Activated naive CD4-positive, alpha-beta T cell treated with anti-CD3 and anti-CD28 coated beads, Interleukin-2, amount 50 U/mL, for 24 hours (primary cell): ENCODE measurements around the gene ATP7B.

Experiments used
- H3K27ac Mint-ChIP-seq: one replicate; pipeline ENCODE4 v1.8.0; 2021; ENCODE audit warnings: mild to moderate bottlenecking, mixed read lengths
- H3K27me3 Mint-ChIP-seq: one replicate; pipeline ENCODE4 v1.8.0; 2021; ENCODE audit warnings: mixed read lengths
- H3K36me3 Mint-ChIP-seq: one replicate; pipeline ENCODE4 v1.8.0; 2021; ENCODE audit warnings: mixed read lengths
- H3K4me1 Mint-ChIP-seq: one replicate; pipeline ENCODE4 v1.8.0; 2021; ENCODE audit warnings: mixed read lengths
- H3K4me3 Mint-ChIP-seq: one replicate; pipeline ENCODE4 v1.8.0; 2021; ENCODE audit warnings: mild to moderate bottlenecking, mixed read lengths
- H3K9me3 Mint-ChIP-seq: one replicate; pipeline ENCODE4 v1.8.0; 2021; ENCODE audit warnings: mixed read lengths

ATP7B gene

DNA sequence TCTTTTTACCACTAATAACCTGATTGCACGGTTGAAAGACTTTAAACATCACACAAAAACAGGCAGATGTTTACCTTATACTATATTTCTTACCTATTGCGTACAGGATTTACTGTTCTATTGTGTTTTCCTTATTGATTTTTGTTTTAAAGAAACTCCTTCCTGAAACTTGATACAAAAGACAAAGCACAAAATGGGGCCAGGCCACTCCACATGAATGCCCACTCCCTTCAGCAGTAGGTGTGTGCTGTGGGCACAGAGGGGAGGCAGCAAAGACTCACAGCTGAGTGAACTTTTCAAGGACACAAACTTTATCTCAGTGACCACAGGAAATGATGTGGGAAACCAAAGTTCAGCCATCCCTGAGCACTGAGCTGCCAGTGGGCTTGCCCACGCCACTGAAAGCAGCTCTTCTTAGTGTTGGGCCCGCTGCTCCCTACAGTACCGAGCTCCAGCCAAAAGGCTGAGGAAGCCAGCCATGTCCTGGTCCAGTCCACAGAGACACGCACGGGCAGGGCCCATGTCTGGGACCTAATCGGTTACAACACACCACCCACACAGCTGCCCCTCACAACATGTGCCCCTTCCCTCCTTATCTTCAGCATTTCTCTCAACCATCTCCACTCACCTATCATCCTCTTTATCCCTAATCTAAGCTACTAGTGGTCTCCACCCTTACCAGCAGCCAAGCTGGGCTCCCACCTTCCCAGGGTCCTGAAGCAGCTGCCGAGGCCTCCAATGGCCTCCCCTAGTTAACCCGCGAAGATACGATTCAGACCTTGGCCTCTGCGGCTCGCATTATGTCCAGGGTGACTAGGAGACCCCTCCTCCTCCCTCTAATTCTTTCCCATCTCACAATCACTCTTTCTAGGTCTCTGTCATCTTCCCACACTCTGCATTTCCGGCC, 39.5 kb downstream of the ATP7B start:
- Mint-ChIP-seq H3K4me3 (no peak overlapping the region), H3K36me3 (no peaks in the 10 kb centered on the region), H3K4me1 (peaks cover 37% of the 10 kb centered on the region), H3K27me3 (no peaks in the 10 kb centered on the region), H3K9me3 (no peaks in the 10 kb centered on the region), H3K27ac (no peak overlapping the region)

DNA sequence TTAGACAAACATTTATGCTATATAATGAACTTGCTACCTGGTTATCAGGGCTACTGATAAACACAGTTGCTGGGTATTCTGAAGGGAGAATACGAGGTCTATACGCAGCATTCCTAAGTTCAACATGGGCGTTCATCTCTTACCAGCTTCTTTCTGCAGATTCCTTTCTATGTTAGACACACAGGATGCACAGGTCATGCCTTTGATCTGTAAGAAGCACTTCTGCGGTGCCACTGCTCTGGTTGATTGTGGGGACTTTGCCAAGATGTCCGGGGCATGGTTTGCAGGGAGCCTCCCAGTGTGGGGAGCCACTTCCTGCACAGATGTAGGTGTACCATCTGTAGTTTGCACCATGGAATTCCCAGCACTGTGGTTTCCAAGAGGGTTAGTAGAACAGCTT, 40.9 kb downstream of the ATP7B start:
- Mint-ChIP-seq H3K4me1 (peaks cover 42% of the 10 kb centered on the region), H3K4me3 (no peak overlapping the region), H3K9me3 (no peaks in the 10 kb centered on the region), H3K27me3 (no peaks in the 10 kb centered on the region), H3K27ac (peak overlapping the region; percentile 70), H3K36me3 (no peaks in the 10 kb centered on the region)

- Mint-ChIP-seq H3K36me3 (no peaks in the 10 kb centered on the region), H3K4me3 (peak overlapping the region; percentile 23), H3K9me3 (no peaks in the 10 kb centered on the region), H3K27me3 (no peaks in the 10 kb centered on the region), H3K4me1 (peaks cover 42% of the 10 kb centered on the region), H3K27ac (no peak overlapping the region)
Observed at GRCh38 chr13:51967482-51968446, 43.5 kb downstream of the ATP7B start.

DNA sequence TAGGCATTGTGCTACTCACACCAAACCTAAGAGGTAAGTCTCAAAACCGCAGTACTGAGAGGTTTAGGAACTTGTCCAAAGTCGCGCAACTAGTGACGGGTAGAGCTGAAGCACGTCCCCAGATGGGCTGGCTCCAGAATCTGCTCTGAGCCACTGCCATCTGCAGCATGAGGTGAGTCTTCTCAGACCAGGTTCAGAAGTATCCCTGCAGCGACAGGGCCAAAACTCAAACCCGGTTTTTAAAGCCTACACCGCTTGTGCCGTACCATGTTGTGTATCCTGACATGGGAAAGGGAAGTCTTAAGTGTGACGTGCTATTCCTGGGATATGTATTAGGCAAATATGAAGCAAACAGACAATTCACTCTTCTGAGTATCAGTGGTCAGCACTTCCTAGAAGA, 45.1 kb downstream of the ATP7B start:
- Mint-ChIP-seq H3K9me3 (no peaks in the 10 kb centered on the region), H3K36me3 (no peaks in the 10 kb centered on the region), H3K4me1 (peaks cover 42% of the 10 kb centered on the region)

GRCh38 chr13:51961493-51962403, 49.5 kb downstream of the ATP7B start:
- no peaks in the 10 kb centered on the region for H3K36me3 Mint-ChIP-seq
- peaks cover 12% of the 10 kb centered on the region for H3K4me1 Mint-ChIP-seq
- no peaks in the 10 kb centered on the region for H3K27me3 Mint-ChIP-seq
- H3K9me3 Mint-ChIP-seq, result no peaks in the 10 kb centered on the region
- H3K27ac Mint-ChIP-seq, result no peak overlapping the region
- H3K4me3 Mint-ChIP-seq, result no peak overlapping the region

More for the DNA sequence above, 45.1 kb downstream of the ATP7B start:
- Mint-ChIP-seq H3K27ac (no peak overlapping the region), H3K4me3 (no peak overlapping the region), H3K27me3 (no peaks in the 10 kb centered on the region)

DNA sequence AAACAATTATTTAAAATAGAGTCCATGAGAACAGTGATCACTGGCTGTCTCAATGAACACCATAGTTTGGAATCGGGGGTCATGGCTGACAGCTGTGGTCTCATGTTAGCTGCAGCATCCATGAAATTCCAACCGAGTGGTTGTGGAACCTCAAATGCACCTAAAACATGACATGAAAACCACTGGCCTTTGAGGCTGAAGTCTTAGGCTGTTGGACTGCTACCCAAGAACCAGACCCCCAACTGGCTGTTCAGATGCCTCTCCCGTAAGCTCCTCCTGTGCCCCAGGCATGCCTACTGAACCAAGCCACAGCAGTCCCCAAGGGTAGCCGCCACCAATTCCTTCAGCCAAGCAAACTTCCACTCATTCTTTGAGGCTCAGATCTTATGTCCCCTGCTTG, 50.5 kb downstream of the ATP7B start:
- Mint-ChIP-seq H3K4me3 (no peak overlapping the region), H3K27ac (no peak overlapping the region), H3K36me3 (no peaks in the 10 kb centered on the region), H3K4me1 (peaks cover 11% of the 10 kb centered on the region), H3K9me3 (no peaks in the 10 kb centered on the region), H3K27me3 (no peaks in the 10 kb centered on the region)

GRCh38 chr13:51959773-51960172, 51.5 kb downstream of the ATP7B start:
- H3K36me3 Mint-ChIP-seq, result no peaks in the 10 kb centered on the region
- H3K4me3 Mint-ChIP-seq, result no peak overlapping the region
- no peaks in the 10 kb centered on the region for H3K27me3 Mint-ChIP-seq
- H3K9me3 Mint-ChIP-seq, result no peaks in the 10 kb centered on the region
- peaks cover 11% of the 10 kb centered on the region for H3K4me1 Mint-ChIP-seq
- H3K27ac Mint-ChIP-seq, result no peak overlapping the region

DNA sequence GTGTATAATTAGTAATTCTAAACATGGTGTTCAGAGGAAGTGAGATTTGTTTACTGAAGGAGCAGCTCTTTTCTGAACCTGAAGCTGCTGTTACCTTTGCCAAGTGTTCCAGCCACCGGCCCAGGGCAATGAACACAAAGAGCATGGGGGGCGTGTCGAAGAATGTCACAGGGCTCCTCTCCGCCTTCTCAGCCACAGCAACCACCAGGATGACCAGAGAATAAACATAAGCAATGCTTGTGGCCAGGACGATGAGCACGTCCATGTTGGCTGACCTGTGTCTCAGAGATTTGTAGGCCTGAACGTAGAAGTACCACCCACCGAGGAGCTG, 53.1 kb downstream of the ATP7B start:
- Mint-ChIP-seq H3K36me3 (no peaks in the 10 kb centered on the region), H3K4me1 (peaks cover 23% of the 10 kb centered on the region), H3K27me3 (no peaks in the 10 kb centered on the region), H3K4me3 (no peak overlapping the region), H3K27ac (no peak overlapping the region), H3K9me3 (no peaks in the 10 kb centered on the region)

GRCh38 chr13:51957377-51958216, 53.7 kb downstream of the ATP7B start:
- Mint-ChIP-seq H3K4me3 (no peak overlapping the region), H3K27ac (no peak overlapping the region), H3K9me3 (no peaks in the 10 kb centered on the region), H3K27me3 (no peaks in the 10 kb centered on the region), H3K4me1 (peaks cover 29% of the 10 kb centered on the region), H3K36me3 (no peaks in the 10 kb centered on the region)

DNA sequence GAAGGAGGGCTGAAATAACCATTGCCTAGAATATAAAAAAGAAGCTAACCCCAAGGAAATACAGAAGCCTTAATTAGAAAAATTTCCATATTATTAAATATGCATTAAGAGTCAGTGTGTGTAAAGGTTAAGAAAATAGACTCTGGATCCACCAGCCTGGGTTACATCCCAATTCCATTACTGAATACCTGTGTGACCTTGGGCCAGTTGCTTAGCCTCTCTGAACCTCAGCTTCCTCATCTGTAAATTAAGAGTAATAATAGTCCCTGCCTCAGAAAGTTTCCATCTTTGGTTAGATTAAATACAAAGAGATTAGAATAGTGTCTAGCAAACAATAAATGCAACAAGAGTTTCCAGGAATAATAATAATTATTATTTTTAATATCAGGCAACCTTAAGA, 54.5 kb downstream of the ATP7B start:
- peaks cover 38% of the 10 kb centered on the region for H3K4me1 Mint-ChIP-seq
- H3K9me3 Mint-ChIP-seq, result no peaks in the 10 kb centered on the region
- H3K4me3 Mint-ChIP-seq, result no peak overlapping the region
- no peak overlapping the region for H3K27ac Mint-ChIP-seq
- H3K36me3 Mint-ChIP-seq, result no peaks in the 10 kb centered on the region
- H3K27me3 Mint-ChIP-seq, result no peaks in the 10 kb centered on the region

DNA sequence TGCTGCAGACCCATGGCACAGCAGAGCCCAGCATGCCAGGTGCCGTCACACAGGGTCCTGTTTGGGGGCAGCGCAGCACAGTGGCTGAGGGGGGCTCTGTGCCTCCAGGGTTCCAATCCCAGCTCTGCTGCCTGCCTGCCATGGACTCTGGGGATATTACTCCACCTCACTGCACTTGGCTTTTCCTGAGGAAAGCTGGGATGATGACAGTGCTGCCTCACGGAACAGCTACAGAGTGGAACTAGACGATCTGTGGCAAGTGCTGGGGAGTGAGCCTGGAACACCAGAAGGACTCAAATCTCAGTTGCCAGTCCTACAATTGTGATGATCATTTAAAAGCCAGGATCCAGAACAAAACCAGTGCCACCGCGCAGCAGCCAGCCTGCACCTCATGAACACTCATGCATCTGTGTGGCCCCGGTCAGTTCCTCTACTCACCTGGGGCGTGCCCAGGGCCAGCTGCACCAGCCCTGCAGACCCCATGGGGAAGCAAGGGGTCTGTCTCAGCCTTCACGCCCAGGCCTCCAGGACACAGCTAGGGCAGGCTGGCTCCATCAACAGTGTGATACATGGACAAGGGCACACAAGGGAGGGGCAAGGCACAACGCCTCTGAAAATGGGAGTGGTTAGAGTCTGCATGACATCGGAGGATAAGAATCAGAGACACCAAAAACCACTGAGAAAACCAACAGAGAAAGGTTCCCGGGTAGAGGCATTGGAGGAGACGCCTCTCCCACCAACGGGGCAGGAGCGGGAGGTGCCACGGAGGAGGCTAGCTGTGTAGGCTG, 55.2 kb downstream of the ATP7B start:
- H3K9me3 Mint-ChIP-seq, result peaks cover 3% of the 10 kb centered on the region
- H3K27ac Mint-ChIP-seq, result no peak overlapping the region
- H3K27me3 Mint-ChIP-seq, result no peaks in the 10 kb centered on the region
- no peak overlapping the region for H3K4me3 Mint-ChIP-seq
- no peaks in the 10 kb centered on the region for H3K36me3 Mint-ChIP-seq
- peaks cover 45% of the 10 kb centered on the region for H3K4me1 Mint-ChIP-seq

DNA sequence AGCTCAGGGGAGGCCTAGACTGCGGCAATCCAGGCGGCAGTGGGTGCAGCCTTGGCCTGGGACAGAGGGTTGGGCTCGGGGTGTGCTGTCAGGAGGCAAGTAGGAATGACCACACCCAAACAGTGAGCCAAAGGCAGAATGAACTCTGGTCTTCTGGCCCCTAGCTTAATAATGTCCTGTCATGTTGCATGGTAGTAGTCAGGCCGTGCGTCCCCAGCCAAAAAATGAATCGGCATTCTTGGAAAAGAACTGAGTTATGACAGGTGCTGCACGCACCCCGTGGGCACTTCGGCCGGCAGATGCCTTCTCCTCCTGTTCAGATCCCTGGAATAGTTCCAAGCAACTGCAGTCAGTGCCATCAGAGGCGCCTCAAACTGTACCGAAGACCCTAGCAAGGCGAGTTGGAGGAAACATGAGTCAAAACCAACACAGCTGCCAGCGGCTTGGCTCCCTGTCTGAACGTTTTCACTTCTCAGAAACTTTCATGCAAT, 55.9 kb downstream of the ATP7B start:
- H3K9me3 Mint-ChIP-seq, result peaks cover 10% of the 10 kb centered on the region
- no peaks in the 10 kb centered on the region for H3K36me3 Mint-ChIP-seq
- H3K4me1 Mint-ChIP-seq, result peaks cover 52% of the 10 kb centered on the region
- no peak overlapping the region for H3K4me3 Mint-ChIP-seq
- H3K27me3 Mint-ChIP-seq, result no peaks in the 10 kb centered on the region
- H3K27ac Mint-ChIP-seq, result no peak overlapping the region

- no peak overlapping the region for H3K4me3 Mint-ChIP-seq
- peaks cover 10% of the 10 kb centered on the region for H3K9me3 Mint-ChIP-seq
- peaks cover 51% of the 10 kb centered on the region for H3K4me1 Mint-ChIP-seq
- no peak overlapping the region for H3K27ac Mint-ChIP-seq
- H3K36me3 Mint-ChIP-seq, result peaks cover 4% of the 10 kb centered on the region
- no peaks in the 10 kb centered on the region for H3K27me3 Mint-ChIP-seq
Observed at GRCh38 chr13:51953347-51954195, 57.7 kb downstream of the ATP7B start.
